GM18861 (cell line): Measurements from ENCODE around the gene HECW1.
"Not testable (repeated sequence)": the region's sequence is repeated elsewhere in the genome, so short reads cannot be mapped to it uniquely, and the experiment has no call there.

ENCODE experiments used
- ATAC-seq: cut with Tn5 transposase; IDR thresholded peaks from one replicate; pipeline ENCODE4 v1.9.1; 2021; ENCODE audit not compliant: unreplicated experiment

The HECW1 gene

DNA sequence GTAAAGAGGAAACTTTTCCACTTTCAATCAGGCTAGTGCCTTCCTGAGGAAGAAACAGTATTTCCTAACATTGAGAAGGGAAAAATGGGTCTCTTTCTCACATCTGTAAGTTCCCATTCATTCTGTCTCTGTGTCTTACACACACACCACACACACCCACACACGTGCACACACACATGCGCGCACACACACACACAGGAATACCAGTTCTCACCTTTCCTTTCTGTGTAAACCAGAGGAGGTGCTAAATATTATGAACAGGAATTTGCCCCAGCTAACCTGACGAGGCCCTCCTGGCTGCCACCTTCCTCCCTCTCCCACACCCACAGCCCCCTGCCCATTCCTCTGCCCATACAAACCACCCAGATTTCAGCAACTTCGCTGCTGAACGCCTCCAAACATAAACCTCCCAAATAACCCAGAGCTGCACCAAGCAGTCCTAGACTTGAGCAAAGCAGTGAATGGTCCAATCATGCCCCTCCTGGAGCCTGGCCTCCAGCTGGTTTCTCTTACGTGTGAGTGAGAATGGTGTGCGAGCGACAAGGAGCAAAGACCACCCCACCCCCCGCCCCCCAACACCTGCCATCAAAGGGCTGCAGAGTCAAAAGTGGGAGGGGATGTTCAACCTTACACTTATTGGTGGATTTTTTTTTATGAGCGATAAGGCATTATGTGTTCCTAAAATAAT, 190.5 kb downstream of the HECW1 start:
- ATAC-seq = no peak

DNA sequence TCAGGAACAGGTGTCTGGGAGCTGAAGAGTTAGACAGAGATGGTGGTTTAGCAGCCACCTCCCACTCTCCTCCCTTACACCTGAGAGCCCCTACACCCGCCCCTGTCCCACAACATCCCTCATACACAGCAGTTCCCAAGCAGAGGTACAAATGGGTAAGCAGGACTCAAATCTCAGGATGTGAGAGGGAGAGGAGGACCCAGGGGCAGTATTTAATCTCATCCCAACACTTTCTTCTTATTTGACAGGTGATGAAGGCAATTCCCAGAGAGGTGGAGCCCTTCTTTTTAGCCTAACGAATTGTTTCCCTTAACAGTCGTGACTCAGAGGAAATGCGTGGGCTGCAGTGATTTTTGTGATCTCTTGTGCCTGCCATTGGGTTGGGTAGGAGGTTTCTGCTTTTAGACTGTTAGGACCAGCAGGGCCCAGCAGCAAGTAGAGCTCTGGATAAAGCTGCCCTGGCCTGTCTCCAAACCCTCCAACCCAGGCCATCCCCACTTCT, 191.3 kb downstream of the HECW1 start:
- ATAC-seq = no peak

DNA sequence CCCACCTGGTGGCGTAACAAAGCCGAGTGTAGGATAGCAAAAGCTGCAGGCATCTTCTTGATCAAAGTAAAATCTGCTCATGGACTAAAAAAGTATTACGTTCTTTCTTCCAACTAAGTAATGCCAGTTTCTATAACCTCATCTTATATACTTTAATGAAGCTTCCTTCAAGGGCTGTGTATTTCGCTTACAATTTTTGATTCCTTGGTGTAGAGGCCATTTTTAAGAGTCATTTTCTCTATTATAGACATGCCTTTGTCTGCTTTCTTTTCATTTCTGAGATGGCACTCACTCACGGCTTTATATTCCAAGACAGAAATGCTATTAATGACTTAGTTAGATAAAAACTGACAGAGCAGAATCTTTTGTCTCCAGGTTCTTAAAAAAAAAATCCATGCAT, 194.0 kb downstream of the HECW1 start:
- ATAC-seq = no peak

DNA sequence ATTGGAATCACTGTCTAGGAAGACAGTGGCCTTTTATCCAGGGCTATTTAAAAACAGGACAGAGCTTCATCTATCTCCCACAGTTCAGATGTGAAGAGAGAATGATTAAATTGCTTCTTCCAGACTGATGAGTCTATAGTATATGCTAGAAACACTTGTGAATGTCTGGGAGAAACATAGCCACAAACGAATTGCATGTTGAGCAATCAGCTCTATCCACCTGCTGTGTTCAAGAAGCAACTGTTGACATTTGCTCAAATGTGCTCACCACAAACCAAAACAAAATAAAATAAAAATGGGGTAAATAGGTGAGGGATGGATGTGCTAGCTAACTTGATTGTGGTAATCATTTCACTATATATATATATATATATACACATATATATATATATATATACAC, 195.1 kb downstream of the HECW1 start:
- no peak for ATAC-seq

DNA sequence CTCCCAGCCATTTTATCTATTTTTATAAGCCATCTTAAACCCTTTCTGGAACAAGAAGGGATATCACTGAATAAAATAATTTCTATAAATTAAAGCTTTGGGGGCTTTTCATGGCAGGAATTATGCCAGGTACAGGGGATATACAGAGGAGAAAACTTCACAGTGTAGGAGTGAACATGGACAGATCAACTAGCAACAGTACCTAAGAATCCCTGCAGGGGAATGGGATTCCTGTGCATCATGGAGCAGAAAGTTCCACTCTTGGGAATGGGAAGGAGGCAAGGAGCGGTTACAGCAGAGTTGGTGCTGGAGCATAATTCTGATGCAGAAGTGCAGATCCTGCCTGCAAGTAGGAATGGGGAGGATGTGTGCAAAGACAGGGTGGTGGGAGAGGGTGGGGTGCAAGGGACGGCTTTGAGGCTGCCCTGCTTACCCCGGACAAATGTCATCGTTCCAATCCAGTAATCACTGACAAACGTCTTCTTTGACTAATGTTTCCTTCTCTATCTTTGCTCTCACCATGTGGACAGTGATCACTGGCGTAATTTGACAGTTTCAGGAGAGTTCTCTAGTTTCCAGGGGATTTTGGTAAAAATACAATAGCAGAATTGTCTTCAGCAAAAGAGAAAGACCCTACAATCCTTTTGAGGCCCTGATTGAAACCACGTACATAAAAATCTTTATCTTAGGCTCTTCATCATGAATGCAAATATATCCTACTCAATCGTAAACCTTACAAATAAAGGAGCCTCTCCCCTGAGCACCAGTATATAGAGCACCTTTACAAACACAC, 196.7 kb downstream of the HECW1 start:
- ATAC-seq = peak; percentile 77

DNA sequence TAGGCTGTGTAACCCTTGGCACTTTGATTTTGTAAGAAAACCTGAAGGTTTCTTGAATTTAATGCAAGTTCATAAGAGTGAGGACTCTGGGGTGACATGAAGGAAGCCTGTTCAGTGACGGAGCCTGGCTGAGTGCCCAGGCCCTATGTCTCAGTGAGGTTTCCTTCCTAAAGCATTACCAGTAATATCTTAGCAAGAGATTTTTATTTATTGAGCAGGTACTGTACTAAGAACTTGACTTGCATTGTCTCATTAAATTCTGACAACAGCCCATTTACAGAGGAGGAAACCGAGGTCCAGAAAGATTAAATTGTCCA, 197.2 kb downstream of the HECW1 start:
- ATAC-seq = peak; percentile 34

DNA sequence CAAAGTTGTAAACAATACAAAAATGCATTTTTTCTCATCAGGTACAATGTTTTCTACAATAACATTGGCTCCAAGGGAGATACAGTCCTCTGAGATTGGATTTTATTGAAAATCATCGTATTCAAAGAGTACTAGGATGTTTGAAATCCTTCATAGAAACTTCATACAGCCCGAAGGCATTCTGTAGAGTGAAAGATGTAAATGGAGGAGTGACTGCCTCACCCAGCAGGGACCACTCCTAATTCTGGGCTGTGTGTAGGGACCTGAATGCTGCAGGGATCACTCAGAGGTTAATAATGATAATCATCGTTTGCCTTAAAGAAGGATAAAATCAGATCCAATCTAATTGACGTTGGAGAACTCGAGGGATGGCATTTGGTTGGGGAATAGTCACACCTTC, 198.6 kb downstream of the HECW1 start:
- ATAC-seq = no peak

DNA sequence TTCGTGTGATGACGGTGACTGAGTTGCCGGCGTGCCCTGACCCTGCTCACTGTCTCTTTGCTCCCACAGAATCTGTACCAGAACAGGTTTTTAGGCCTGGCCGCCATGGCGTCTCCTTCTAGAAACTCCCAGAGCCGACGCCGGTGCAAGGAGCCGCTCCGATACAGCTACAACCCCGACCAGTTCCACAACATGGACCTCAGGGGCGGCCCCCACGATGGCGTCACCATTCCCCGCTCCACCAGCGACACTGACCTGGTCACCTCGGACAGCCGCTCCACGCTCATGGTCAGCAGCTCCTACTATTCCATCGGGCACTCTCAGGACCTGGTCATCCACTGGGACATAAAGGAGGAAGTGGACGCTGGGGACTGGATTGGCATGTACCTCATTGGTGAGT, 199.2 kb downstream of the HECW1 start:
- ATAC-seq = no peak

DNA sequence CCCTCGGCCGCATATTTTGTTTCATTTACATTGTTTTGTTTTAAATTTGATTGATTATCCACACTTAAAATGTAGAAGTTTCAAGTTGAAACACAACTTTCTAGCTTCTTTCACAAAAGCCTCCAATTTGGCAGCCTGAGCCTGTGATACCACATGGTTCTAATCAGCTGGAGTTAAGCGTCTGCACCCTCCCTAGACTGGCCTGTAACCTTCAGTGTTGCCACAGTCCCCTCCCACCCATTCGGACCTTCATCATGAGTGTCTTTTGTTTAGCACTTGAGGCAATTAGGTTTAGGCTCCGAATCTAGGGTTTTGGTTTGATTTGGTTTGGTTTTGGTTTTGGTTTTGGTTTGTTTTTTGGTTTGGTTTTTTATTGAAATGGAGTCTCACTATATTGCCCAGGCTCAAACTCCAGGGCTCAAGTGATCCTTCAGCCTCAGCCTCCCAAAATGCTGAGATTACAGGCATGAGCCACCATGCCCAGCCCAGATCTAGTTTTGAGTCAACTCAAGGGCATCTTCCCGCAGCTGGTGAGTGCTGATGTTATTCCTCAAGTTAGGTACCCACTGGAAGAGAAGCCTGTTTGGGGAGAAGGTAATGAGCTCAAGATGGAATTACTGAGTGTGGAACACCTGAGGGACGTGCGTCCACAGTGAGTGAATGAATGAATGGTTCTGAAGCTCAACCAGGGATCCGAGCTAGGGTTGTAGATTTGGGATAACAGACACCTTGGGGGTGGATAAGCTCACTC, 201.4 kb downstream of the HECW1 start:
- no peak for ATAC-seq

DNA sequence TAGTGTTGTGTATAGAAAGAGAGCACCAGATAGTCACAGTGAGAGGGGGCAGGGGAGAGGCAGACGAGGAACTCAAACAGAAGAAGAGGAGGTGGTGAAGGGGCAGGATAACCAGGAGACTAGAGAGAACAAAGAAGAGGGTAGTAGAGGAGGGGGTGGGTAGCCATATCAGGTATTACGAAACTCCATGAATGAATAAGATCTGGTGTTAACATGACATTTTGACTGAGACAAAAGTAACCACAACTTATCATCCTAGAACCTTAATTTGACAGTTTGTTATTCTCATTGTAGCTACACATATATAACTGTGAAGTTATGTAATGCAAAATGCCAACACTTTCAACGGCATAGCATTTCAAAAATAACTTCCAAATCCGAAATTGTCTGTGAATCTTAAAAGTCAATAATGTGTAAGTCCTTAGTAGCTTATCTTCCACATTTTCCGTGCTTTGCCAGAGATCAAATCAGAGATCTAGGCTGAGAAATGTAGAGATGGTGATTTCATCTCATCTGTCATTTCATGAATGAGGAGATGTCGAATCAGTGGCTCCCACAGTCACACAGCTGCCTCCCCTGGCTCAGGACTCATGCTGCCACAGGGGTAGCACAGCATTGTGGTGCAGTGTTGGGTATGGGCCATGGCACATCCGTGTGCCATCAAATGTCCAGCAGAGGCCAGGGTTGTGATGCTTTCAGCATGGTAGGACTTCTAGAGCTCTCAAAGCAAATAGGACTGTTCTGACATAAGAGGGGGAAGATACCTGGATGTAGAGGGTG, 202.1 kb downstream of the HECW1 start:
- no peak for ATAC-seq

DNA sequence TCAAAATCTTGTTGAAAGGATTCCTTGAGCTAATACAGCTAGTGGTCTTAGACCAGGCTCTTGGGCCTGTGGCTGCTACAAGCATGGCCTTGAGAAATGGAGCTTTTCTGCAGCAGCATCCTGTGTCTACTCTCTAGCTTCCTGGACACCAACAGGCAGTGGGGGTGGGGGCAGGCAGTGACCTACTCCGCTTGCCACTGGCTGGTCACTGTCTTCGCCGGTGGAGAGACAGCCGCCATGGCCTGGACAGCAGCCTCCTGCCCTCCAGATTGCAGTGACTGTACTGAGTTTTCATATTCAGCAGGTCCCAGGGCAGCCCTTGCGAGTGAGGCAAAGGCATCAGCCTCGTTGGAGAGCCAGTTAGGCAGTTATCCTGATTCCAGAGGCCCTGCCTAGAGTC, 204.6 kb downstream of the HECW1 start:
- ATAC-seq = no peak

DNA sequence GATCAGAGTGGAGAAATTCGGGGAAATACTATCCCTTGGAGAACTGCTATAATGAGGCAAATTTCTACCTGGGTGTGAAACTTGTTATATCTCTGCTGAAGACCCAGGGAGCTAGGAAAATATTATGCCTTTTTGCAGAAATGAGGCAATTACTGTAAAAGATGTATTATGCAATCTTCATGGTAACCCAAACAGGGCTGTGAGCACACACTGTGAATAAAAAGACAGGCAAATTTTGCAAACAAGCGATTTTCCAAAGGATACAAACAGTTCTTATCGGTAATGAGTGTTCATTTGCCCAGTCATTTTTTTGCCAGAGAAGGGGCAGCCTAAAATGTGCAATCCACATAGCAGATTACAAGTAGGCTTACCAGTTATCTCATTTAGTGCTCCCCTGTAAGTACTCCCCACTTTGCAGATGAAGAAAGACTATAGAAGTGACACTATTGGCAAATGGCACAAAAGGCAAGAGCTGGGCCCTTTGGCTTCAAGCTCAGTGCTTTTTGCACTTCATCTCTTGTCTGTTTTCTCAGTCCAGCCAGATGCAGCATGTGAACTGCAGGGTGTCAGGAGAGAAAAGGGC, 205.8 kb downstream of the HECW1 start:
- ATAC-seq = no peak

DNA sequence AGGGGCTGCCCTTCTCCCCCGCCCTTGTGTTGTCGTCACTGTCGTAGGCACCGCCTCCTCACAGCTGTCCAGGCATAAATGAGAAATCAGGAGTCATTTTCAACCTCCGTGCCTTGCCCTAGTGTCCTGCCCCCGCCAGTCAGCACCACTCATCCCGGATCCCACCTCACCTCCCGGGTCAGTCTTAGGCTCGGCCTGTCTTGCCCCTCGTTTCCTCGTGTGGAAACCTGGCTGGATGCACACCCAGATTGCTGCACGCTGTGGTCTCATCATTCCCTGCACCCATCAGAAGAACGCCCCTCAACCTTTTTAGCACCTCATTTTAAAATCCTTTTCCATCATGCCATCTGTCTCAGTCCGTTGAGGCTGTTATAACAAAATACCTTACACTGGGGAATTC, 213.1 kb downstream of the HECW1 start:
- ATAC-seq = no peak

DNA sequence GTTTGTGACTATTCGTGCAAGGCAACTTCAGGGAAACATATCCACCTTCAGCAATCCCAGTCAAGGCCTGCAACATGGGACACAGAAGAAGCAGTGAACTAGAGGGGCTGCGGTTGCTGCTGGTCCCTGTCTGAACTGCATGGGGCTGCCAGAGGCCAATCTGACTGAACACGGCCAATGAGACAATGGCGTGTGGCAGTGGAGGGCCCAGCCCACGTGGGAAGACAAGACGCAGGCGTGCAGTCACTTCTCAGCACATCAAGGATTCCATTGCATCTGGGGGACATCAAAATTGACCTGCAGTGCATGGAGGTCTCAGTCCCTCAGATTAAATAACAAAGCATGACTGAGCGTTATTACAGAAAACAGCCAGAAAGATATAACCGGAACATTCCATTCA, 215.9 kb downstream of the HECW1 start:
- ATAC-seq = no peak

DNA sequence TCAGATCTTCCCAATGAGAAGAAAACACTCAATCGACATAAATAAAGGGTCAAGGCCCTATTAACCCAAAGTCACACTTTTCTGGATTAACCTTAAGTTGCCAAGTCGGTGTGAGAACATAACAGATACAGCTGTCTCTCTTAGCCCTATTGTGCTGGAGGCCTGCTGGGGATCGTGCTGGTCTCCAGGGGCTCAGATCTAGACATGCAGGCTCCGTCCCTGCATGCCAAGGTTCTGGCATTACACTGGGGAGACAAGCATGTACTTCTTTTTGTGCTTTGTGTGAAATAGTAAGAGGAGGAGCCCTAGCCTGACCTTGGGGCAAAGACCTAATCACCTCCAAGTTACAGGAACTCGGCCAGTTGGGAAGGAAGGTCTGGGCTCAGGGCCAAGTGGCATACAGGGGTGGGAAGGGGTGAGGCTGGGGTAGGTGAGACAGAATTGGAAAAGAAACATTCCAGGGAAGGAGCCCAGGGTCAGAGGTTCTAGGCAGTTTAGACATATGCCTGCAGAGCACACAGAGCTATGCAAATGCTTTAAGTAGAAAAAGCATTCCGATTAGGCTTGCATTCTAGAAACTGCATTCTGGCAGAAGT, 216.4 kb downstream of the HECW1 start:
- ATAC-seq = no peak

DNA sequence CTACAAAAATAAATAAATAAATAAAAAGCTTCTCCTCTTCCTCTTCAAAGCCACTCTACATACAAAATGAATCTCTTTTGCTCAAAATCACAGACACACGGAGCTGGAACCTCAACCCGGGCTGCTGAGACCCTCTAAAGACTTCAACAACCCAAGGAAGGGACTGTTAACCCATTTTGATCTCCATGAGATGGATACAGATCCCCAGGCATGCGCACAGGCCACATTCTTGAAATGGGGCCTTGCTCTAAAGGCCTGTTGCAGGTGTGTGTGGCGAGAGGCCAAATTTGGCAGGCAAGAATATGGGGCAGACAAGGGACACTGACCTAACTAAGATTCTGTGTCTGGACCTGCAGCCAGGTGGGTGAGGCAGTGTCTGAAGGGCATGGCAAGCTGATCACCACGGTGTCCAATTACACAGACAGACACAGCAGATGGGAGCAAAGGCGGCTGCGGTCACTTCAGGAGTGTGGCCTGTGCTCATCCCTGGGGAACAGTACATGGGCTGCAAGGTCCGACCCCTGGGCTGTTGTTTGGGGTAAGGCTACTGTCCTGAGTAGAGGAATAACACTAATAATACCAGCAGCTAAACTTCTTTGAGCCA, 219.8 kb downstream of the HECW1 start:
- ATAC-seq = no peak

DNA sequence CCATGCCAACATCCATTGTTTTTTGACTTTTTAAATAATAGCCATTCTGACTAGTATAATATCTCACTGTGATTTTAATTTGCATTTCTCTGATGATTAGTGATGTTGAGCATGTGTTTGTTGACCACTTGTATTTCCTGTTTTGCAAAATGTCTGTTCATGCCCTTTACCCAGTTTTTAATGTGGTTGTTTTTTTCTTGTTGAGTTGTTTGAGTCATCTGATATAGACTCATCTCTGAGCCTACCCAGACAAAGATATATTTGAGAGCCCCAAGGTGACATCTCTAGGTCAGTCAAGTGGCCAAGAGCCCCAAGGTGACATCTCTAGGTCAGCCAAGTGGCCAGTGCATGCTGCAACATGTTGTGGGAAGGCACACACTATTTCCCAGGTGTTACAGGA, 224.7 kb downstream of the HECW1 start:
- ATAC-seq = no peak

DNA sequence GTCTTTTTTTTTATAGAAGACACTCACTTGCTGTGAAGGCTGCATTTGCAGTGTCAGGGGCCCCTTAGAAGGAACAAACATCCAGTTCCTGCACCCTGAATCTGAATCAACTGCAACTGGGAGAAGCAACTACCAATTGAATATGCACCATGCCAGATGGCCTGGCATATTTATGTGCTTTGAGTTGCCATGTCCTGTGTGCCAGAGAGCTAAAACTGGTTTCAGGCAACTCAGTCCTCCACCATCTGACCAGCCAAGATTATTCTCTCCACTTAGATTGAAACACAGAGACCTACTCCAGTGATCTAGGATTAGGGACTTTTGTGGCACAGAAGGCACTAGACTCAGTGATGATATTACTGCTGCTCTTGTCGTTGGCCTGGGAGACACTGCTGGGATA, 225.4 kb downstream of the HECW1 start:
- no peak for ATAC-seq

DNA sequence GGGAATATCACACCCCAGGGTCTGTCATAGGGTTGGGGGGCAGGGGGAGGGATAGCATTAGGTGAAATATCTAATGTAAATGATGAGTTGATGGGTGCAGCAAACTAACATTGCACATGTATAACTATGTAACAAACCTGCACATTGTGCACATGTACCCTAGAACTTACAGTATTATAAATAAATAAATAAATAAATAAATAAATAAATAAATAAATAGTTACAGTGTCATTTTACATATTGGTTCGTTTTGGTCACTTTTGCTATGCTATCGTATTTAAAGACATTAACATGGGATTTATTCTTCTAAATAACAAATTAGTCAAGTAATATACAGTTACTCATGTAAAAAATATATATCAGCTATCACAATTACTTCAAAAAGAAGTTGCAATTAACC, 228.7 kb downstream of the HECW1 start:
- ATAC-seq = no peak

DNA sequence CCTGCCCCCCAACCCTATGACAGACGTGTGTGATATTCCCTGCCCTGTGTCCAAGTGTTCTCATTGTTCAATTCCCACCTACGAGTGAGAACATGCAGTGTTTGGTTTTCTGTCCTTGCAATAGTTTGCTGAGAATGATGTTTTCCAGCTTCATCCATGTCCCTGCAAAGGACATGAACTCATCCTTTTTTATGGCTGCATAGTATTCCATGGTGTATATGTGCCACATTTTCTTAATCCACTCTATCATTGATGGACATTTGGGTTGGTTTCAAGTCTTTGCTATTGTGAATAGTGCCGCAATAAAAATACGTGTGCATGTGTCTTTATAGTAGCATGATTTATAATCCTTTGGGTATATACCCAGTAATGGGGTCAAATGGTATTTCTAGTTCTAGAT, 231.0 kb downstream of the HECW1 start:
- ATAC-seq = not testable (repeated sequence)
